GM11168 (cell line): ENCODE data around the gene LRMDA.
"Not testable (repeated sequence)": the region's sequence is repeated elsewhere in the genome, so short reads cannot be mapped to it uniquely, and the experiment has no call there.

Experiments
- in situ Hi-C: fragments of 300-500 bp; cut with MboI; formaldehyde crosslinking; loops from one replicate; pipeline ENCODE4 v1.12.0; 2022; ENCODE audit warnings: low sequenced_read_pairs; ENCODE audit not compliant: unreplicated experiment

LRMDA gene

GRCh38 chr10:75750093-75750875 is 318.9 kb downstream of the LRMDA start:
- in situ Hi-C loops, result not testable (repeated sequence)

GRCh38 chr10:75751232-75751631 is 319.8 kb downstream of the LRMDA start:
- in situ Hi-C loops, result no loop called here

- in situ Hi-C loops, result no loop called here
These were observed 322.2 kb downstream of the LRMDA start for GRCh38 chr10:75753621-75754020.

- in situ Hi-C loops, result no loop called here
These were observed 322.8 kb downstream of the LRMDA start for GRCh38 chr10:75754096-75754831.

GRCh38 chr10:75755528-75755927 is 324.1 kb downstream of the LRMDA start:
- in situ Hi-C loops, result no loop called here

GRCh38 chr10:75761289-75761688 is 329.9 kb downstream of the LRMDA start:
- in situ Hi-C loops, result no loop called here

- in situ Hi-C loops, result no loop called here
These were observed 331.0 kb downstream of the LRMDA start for GRCh38 chr10:75762431-75762802.

- in situ Hi-C loops, result no loop called here
These were observed 332.2 kb downstream of the LRMDA start for GRCh38 chr10:75763652-75764051.

- in situ Hi-C loops, result no loop called here
These were observed 333.8 kb downstream of the LRMDA start for GRCh38 chr10:75764974-75765788.

GRCh38 chr10:75765789-75766096 is 334.3 kb downstream of the LRMDA start:
- in situ Hi-C loops, result no loop called here

- in situ Hi-C loops, result no loop called here
These were observed 334.7 kb downstream of the LRMDA start for GRCh38 chr10:75766106-75766505.

GRCh38 chr10:75766752-75767151 is 335.3 kb downstream of the LRMDA start:
- in situ Hi-C loops, result not testable (repeated sequence)

- in situ Hi-C loops, result no loop called here
These were observed 339.2 kb downstream of the LRMDA start for GRCh38 chr10:75770626-75771081.

- in situ Hi-C loops, result no loop called here
These were observed 340.2 kb downstream of the LRMDA start for GRCh38 chr10:75771606-75772005.

- in situ Hi-C loops, result no loop called here
These were observed 340.9 kb downstream of the LRMDA start for GRCh38 chr10:75772153-75772887.

- in situ Hi-C loops, result no loop called here
These were observed 341.9 kb downstream of the LRMDA start for GRCh38 chr10:75773231-75773780.

- in situ Hi-C loops, result no loop called here
These were observed 342.7 kb downstream of the LRMDA start for GRCh38 chr10:75773813-75774782.

GRCh38 chr10:75774783-75775490 is 343.5 kb downstream of the LRMDA start:
- in situ Hi-C loops, result no loop called here
